ENCODE data around the gene CACNA1C. TPM values are rescaled to one million over a fixed set of nuclear protein-coding genes. Genes with fewer than 3 reads are reported as not detected.

The CACNA1C gene
- total RNA-seq, 2 experiments from 2014 or later: 0.05 to 0.08 TPM

GRCh38 chr12:2240390-2240789, 187.6 kb downstream of the CACNA1C start:
- Mint-ChIP-seq H3K4me1 (ENCODE audit: low read depth) (no peaks in the 10 kb centered on the region), H3K36me3 (ENCODE audit: low read depth) (no peaks in the 10 kb centered on the region), H3K27me3 (peaks cover 18% of the 10 kb centered on the region), H3K9me3 (no peaks in the 10 kb centered on the region), H3K27ac (no peak overlapping the region), H3K4me3 (no peak overlapping the region)
- ATAC-seq (ENCODE audit: poor library complexity) (no peak), DNase-seq (no peak)
- Histone ChIP-seq H3K9me3 (ENCODE audit: control insufficient read depth in 1 of 2, insufficient read depth in 1 of 2, low read length in 2 of 2) (no peaks in the 10 kb centered on the region), H3K4me3 (ENCODE audit: low read length) (no peak overlapping the region), H3K4me1 (ENCODE audit: insufficient read depth, low read length) (no peaks in the 10 kb centered on the region), H3K27ac (ENCODE audit: low read depth in 1 of 2, low read length in 2 of 2) (no peak overlapping the region), H3K27me3 (ENCODE audit: control insufficient read depth in 1 of 2, insufficient read depth in 2 of 2, low read length in 2 of 2) (peaks cover 5 to 6% of the 10 kb centered on the region in 2 experiments), H3K36me3 (ENCODE audit: insufficient read depth, low read length) (no peaks in the 10 kb centered on the region)
- intact Hi-C loops (cut with DNase I, micrococcal nuclease): no loop called here
- TF ChIP-seq, protein P1, sequence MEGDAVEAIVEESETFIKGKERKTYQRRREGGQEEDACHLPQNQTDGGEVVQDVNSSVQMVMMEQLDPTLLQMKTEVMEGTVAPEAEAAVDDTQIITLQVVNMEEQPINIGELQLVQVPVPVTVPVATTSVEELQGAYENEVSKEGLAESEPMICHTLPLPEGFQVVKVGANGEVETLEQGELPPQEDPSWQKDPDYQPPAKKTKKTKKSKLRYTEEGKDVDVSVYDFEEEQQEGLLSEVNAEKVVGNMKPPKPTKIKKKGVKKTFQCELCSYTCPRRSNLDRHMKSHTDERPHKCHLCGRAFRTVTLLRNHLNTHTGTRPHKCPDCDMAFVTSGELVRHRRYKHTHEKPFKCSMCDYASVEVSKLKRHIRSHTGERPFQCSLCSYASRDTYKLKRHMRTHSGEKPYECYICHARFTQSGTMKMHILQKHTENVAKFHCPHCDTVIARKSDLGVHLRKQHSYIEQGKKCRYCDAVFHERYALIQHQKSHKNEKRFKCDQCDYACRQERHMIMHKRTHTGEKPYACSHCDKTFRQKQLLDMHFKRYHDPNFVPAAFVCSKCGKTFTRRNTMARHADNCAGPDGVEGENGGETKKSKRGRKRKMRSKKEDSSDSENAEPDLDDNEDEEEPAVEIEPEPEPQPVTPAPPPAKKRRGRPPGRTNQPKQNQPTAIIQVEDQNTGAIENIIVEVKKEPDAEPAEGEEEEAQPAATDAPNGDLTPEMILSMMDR (IDR thresholded peaks at IDR 0.05): no peak
- ChIA-PET CTCF (no interaction called here), POLR2A (no interaction called here)

- H3K4me1 ChIP-seq (ENCODE audit: insufficient read depth, low read length): no peaks in the 10 kb centered on the region
- Mint-ChIP-seq H3K36me3 (ENCODE audit: low read depth) (no peaks in the 10 kb centered on the region), H3K9me3 (no peaks in the 10 kb centered on the region), H3K4me1 (ENCODE audit: low read depth) (no peaks in the 10 kb centered on the region), H3K27ac (no peak overlapping the region), H3K27me3 (peaks cover 12% of the 10 kb centered on the region), H3K4me3 (no peak overlapping the region)
- ATAC-seq (ENCODE audit: poor library complexity) (no peak), DNase-seq (no peak)
- no peaks in the 10 kb centered on the region for H3K9me3 ChIP-seq (ENCODE audit: control insufficient read depth in 1 of 2, insufficient read depth in 1 of 2, low read length in 2 of 2)
- intact Hi-C loops (cut with DNase I, micrococcal nuclease): no loop called here
- TF ChIP-seq, protein P1 (IDR thresholded peaks at IDR 0.05): no peak
- H3K27ac ChIP-seq (ENCODE audit: low read depth in 1 of 2, low read length in 2 of 2): no peak overlapping the region
- ChIA-PET POLR2A (no interaction called here), CTCF (no interaction called here)
- H3K27me3 ChIP-seq (ENCODE audit: control insufficient read depth in 1 of 2, insufficient read depth in 2 of 2, low read length in 2 of 2): peaks cover 5 to 6% of the 10 kb centered on the region in 2 experiments
- no peaks in the 10 kb centered on the region for H3K36me3 ChIP-seq (ENCODE audit: insufficient read depth, low read length)
- no peak overlapping the region for H3K4me3 ChIP-seq (ENCODE audit: low read length)
These were observed 188.2 kb downstream of the CACNA1C start for GRCh38 chr12:2240984-2241383.

GRCh38 chr12:2242216-2242615, 189.4 kb downstream of the CACNA1C start:
- no peaks in the 10 kb centered on the region for H3K9me3 Mint-ChIP-seq
- intact Hi-C loops (cut with DNase I, micrococcal nuclease): no loop called here
- no peak for DNase-seq
- H3K36me3 Mint-ChIP-seq (ENCODE audit: low read depth): no peaks in the 10 kb centered on the region
- Histone ChIP-seq H3K27me3 (ENCODE audit: control insufficient read depth in 1 of 2, insufficient read depth in 2 of 2, low read length in 2 of 2) (peaks cover 5 to 6% of the 10 kb centered on the region in 2 experiments), H3K4me3 (ENCODE audit: low read length) (no peak overlapping the region), H3K4me1 (ENCODE audit: insufficient read depth, low read length) (no peaks in the 10 kb centered on the region), H3K36me3 (ENCODE audit: insufficient read depth, low read length) (no peaks in the 10 kb centered on the region), H3K9me3 (ENCODE audit: control insufficient read depth in 1 of 2, insufficient read depth in 1 of 2, low read length in 2 of 2) (no peaks in the 10 kb centered on the region), H3K27ac (ENCODE audit: low read depth in 1 of 2, low read length in 2 of 2) (no peak overlapping the region)
- ChIA-PET POLR2A (no interaction called here), CTCF (no interaction called here)
- no peak for ATAC-seq (ENCODE audit: poor library complexity)
- H3K27me3 Mint-ChIP-seq: peaks cover 10% of the 10 kb centered on the region
- no peaks in the 10 kb centered on the region for H3K4me1 Mint-ChIP-seq (ENCODE audit: low read depth)
- TF ChIP-seq, protein P1 (IDR thresholded peaks at IDR 0.05): no peak
- H3K4me3 Mint-ChIP-seq: no peak overlapping the region
- no peak overlapping the region for H3K27ac Mint-ChIP-seq

All from CD4-positive, alpha-beta T cell (primary cell).